NK-92 (cell line): Measurements from ENCODE around the gene LGALS12.

Source experiments
- DNase-seq: peaks from one replicate; lab custom pipeline; 2025; ENCODE audit not compliant: unreplicated experiment; lab: John Stamatoyannopoulos, UW

Gene LGALS12

DNA sequence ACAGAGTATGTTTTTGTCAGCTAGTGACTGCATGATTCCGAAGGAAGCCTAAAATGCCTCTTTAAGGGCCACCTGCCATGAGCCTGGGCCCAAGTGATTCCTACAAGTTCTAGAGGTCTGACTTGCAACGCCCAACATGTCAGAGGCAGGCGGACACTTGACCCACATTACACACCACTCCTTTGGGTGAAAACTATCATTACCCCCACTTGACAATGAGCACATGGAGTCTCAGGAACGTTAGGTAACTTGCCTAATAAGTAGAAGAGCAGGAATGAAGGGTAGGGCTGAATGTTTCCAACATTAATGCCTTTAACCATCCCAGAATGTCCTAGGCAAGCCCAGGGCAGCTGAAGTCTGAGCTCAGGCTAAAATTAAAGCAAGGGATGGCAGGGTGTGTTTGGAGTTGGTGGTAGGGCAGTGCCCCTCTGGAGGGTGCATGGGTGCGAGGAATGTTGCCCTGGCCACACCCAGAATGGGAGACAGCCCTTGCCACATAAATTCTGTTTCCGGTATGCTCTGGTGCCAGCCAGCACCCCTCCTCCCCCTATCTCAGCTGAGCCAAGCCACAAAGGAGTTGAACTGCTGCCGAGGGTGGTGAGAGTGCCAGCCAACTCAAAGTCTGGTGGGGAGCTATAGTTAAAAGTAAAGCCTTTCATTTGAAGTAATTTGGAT lies 54.8 kb downstream of the LGALS12 start:
- DNase-seq, result no peak

DNA sequence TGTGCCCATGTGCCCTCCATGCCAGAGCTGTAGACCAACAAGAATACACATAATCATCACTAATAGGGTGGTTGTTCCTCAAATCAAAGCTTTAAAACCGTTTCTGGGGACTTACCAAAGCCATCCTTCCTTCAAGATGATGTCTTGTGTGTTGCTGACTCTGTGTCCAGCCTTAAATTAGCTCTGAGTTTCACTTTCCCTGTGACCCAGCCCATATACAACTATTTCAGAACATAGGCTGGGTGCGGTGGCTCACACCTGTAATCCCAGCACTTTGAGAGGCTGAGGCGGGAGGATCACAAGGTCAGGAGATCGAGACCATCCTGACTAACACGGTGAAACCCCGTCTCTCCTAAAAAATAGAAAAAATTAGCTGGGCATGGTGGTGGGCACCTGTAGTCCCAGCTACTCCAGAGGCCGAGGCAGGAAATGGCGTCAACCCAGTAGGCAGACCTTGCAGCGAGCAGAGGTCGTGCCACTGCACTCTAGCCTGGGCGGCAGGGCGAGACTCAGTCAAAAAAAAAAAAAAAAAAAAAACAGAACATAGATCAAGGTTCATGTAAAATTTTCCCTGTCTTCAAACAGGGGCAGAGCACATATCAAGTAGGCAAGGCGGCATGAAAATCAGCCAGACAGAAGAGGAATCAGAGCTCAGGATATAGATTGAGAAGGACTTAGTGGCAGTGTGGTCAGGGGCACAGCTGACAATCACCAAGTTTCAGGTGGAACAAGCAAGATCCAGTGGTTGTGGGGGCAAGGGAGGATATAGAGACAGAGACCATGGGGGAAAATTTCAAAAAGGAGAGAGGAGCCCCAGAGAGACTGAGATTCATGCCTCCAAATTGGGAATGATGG lies 57.5 kb downstream of the LGALS12 start, which contains the start of gene PLAAT2:
Gene PLAAT2, minus strand, starts transcription at position 179 of the 855 bp plus-strand sequence. Its CDS starts 55 bp downstream, at position 124.
- no peak for DNase-seq

DNA sequence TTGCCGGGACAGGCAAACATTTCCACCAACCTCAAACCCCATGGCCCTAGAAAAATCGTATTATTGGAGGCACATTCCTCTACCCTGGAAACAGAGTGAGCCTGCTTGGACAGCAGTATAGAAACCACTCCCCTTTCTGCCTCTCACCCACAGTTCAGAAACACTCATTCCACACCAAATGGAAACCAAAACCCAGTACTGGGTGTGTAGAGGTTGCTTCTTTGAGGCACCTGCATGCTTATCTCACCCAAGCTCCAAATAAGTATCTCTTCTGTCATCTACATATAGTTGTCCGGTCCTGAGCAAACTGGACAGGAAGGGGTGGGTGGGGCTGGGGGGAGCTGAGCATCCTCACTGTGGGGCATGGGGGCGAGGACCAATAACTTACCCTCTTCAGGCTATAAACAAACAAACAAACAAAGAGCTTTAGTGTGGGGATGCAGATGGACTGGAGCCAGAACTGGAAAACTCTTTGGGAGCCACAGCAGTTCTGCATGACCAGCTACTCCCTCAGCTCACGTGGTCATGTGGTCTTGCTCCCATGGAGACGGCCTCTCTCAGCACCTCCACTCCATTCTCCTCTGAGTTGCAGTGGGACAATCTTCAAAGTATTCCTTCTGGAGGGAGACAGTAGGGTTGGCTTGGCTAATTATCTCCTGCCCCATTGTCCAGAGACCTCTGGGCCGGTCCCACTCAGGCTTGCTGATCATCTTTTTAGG lies 58.3 kb downstream of the LGALS12 start:
- no peak for DNase-seq

- no peak for DNase-seq
Measured at GRCh38 chr11:63564784-63565350, 59.0 kb downstream of the LGALS12 start.
